SK-N-SH (cell line): ENCODE measurements around the gene ARID1A. TPM values are rescaled to one million over a fixed set of nuclear protein-coding genes. Genes with fewer than 3 reads are reported as not detected.

ENCODE experiments used
- CTCF ChIA-PET: fragments of 300-600, 350-600 bp; formaldehyde crosslinking; extraction: SDS; loops from one replicate; lab custom pipeline; 2021; lab: Yijun Ruan, JAX
- POLR2A ChIA-PET: fragments of 350-600 bp; sonication (Branson Sonifier 250); formaldehyde crosslinking; extraction: SDS; loops from one replicate; lab custom pipeline; 2020; ENCODE audit warnings: antibody characterized with exemption, inconsistent platforms; lab: Yijun Ruan, JAX
- DNase-seq: peaks from one replicate; pipeline ENCODE4 v3.0.0; 2012
- H2AFZ ChIP-seq: fragments of 200-600 bp; sonication (generic); 2 replicates; pipeline ENCODE4 v1.8.1; 2016; ENCODE audit warnings: antibody characterized with exemption, mild to moderate bottlenecking, low read depth
- H3F3A ChIP-seq: fragments of 200-600 bp; sonication (generic); replicated peaks from 2 replicates; pipeline ENCODE3; 2016; ENCODE audit warnings: antibody characterized with exemption, mild to moderate bottlenecking; ENCODE audit not compliant: insufficient read depth
- H3K27ac ChIP-seq, 2 experiments: fragments of 200-500 bp in 1 of 2; fragments of 200-600 bp in 1 of 2; sonication (Bioruptor generic) in 1 of 2; sonication (generic), shearing (Covaris generic) in 1 of 2; 2 replicates each; pipeline versions ENCODE4 v1.5.1 to v1.6.1; 2014 to 2016; ENCODE audit warnings: low read depth in 2 of 2, inconsistent platforms in 1 of 2, low read length in 1 of 2, mild to moderate bottlenecking in 1 of 2, mixed read lengths in 1 of 2
- H3K27me3 ChIP-seq: fragments of 200-600 bp; sonication (generic), shearing (Covaris generic); 2 replicates; pipeline ENCODE4 v1.6.1; 2016; ENCODE audit warnings: mixed run types; ENCODE audit not compliant: insufficient read depth
- H3K36me3 ChIP-seq, 2 experiments: fragments of 200-500 bp in 1 of 2; fragments of 200-600 bp in 1 of 2; sonication (Bioruptor generic) in 1 of 2; sonication (generic) in 1 of 2; replicated peaks in 1 of 2; 2 replicates each; pipeline versions ENCODE3 to v1.5.1; 2014 to 2016; ENCODE audit warnings: low read length in 1 of 2, mild to moderate bottlenecking in 1 of 2; ENCODE audit not compliant: insufficient read depth in 2 of 2, control insufficient read depth in 1 of 2
- H3K4me1 ChIP-seq, 2 experiments: fragments of 200-500 bp in 1 of 2; fragments of 200-600 bp in 1 of 2; sonication (Bioruptor generic) in 1 of 2; sonication (generic), shearing (Covaris generic) in 1 of 2; 2 replicates each; pipeline versions ENCODE4 v1.5.1 to v1.6.1; 2014 to 2016; ENCODE audit warnings: low read depth in 1 of 2, low read length in 1 of 2, mixed run types in 1 of 2; ENCODE audit not compliant: insufficient read depth in 2 of 2, control insufficient read depth in 1 of 2
- H3K4me2 ChIP-seq: fragments of 200-600 bp; sonication (generic), shearing (Covaris generic); 2 replicates; pipeline ENCODE4 v1.6.1; 2017; ENCODE audit warnings: mixed run types
- H3K4me3 ChIP-seq, 2 experiments: fragments of 200-500 bp in 1 of 2; fragments of 200-600 bp in 1 of 2; sonication (Bioruptor generic) in 1 of 2; sonication (generic), shearing (Covaris generic) in 1 of 2; 2 replicates each; pipeline versions ENCODE4 v1.5.1 to v1.8.1; 2014 to 2016; ENCODE audit warnings: low read depth in 2 of 2, inconsistent platforms in 1 of 2, low read length in 1 of 2, mild to moderate bottlenecking in 1 of 2, mixed read lengths in 1 of 2, moderate library complexity in 1 of 2
- H3K79me2 ChIP-seq: fragments of 200-600 bp; sonication (generic); 2 replicates; pipeline ENCODE4 v1.8.1; 2017; ENCODE audit warnings: mild to moderate bottlenecking; ENCODE audit not compliant: insufficient read depth
- H3K9ac ChIP-seq: fragments of 200-600 bp; sonication (generic); 2 replicates; pipeline ENCODE4 v1.6.1; 2017; ENCODE audit warnings: mixed run types
- H3K9me2 ChIP-seq: fragments of 200-600 bp; sonication (generic); 2 replicates; pipeline ENCODE4 v1.6.1; 2017; ENCODE audit warnings: mixed run types
- H3K9me3 ChIP-seq: fragments of 200-600 bp; sonication (generic); 2 replicates; pipeline ENCODE4 v1.6.1; 2017; ENCODE audit warnings: mixed run types, mild to moderate bottlenecking, moderate library complexity
- H4K20me1 ChIP-seq: fragments of 200-600 bp; sonication (generic); 2 replicates; pipeline ENCODE4 v1.6.1; 2017; ENCODE audit warnings: mild to moderate bottlenecking, mixed run types; ENCODE audit not compliant: insufficient read depth
- CHD2 ChIP-seq: fragments of 150-350 bp; IDR thresholded peaks from 2 replicates; pipeline ENCODE4 v1.6.1; 2018; ENCODE audit warnings: low read length; ENCODE audit not compliant: partially characterized antibody
- ELF1 ChIP-seq: IDR thresholded peaks from 2 replicates; pipeline ENCODE4 v1.4.0; 2012
- EP300 ChIP-seq, 2 experiments: IDR thresholded peaks; 2 replicates each; pipeline versions ENCODE4 v1.4.0 to v1.6.1; 2012; ENCODE audit warnings: borderline replicate concordance in 1 of 2, low read depth in 1 of 2, low read length in 1 of 2
- FOSL2 ChIP-seq: IDR thresholded peaks from 2 replicates; pipeline ENCODE4 v1.4.0; 2012; ENCODE audit warnings: low read depth, mild to moderate bottlenecking, moderate library complexity, borderline replicate concordance
- MXI1 ChIP-seq: IDR thresholded peaks from 2 replicates; pipeline ENCODE4 v1.6.1; 2012; ENCODE audit warnings: mild to moderate bottlenecking, low read depth, low read length, improper control_type of control experiment
- RXRA ChIP-seq: IDR thresholded peaks from 2 replicates; pipeline ENCODE4 v1.4.0; 2012; ENCODE audit warnings: low read depth, mild to moderate bottlenecking, borderline replicate concordance
- SIN3A ChIP-seq: IDR thresholded peaks from 2 replicates; pipeline ENCODE4 v1.6.1; 2012; ENCODE audit warnings: low read depth, mild to moderate bottlenecking, low read length, moderate library complexity, borderline replicate concordance
- WGBS: methylation state at CpG from one replicate; pipeline ENCODE4 v1.1.6; 2017; ENCODE audit warnings: low lambda C conversion rate; 5-methylcytosine and 5-hydroxymethylcytosine counted together
- polyA plus RNA-seq, 3 experiments: library from polyadenylated mRNA; depleted of rRNA; stranded (reverse); fragments of >200 nt; gene quantifications; 2 replicates each; pipeline ENCODE4 v1.2.3, GENCODE V29; 2012
- TF ChIP-seq, protein P1 (sequence below): fragments of 150-350 bp; IDR thresholded peaks from 2 replicates; pipeline ENCODE4 v1.6.1; 2016; ENCODE audit warnings: mild to moderate bottlenecking, low read depth, low read length
- TF ChIP-seq, protein P2 (sequence below): IDR thresholded peaks from 2 replicates; pipeline ENCODE4 v1.6.1; 2012; ENCODE audit warnings: mild to moderate bottlenecking, low read depth, low read length, moderate library complexity
- TF ChIP-seq, protein P3 (sequence below): IDR thresholded peaks from 2 replicates; pipeline ENCODE4 v1.4.0; 2012; ENCODE audit warnings: low read depth

ARID1A gene
- polyA plus RNA-seq, 1 of the 3 experiments (the other 2 are of a cell fraction), result 26.5 TPM

DNA sequence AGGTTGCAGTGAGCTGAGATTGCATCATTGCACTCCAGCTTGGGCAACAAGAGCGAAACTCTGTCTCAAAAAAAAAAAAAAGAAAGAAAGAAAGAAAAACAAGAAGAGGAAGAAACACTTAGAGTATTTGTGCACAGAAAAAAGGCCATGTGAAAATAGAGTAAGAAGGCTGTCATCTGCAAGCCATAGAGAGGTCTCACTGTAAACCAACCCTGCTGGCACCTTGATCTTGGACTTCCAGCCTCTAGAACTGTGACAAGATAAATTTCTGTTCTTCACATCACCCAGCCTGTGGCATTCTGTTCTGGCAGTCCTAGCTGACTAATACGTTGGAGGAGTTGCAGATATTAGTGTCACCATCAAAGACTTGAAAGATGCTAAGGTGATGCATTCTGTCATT is 118.6 kb downstream of the ARID1A start:
- H3K9me3 ChIP-seq, result no peaks in the 10 kb centered on the region
- TF ChIP-seq ELF1 (no peak), RXRA (no peak), FOSL2 (no peak)
- TF ChIP-seq, all 33 proteins: peak for 0
- Histone ChIP-seq H2AFZ (no peak overlapping the region), H3F3A (no peaks in the 10 kb centered on the region), H3K36me3 (no peaks in the 10 kb centered on the region), H3K79me2 (no peaks in the 10 kb centered on the region), H4K20me1 (no peaks in the 10 kb centered on the region), H3K4me2 (no peak overlapping the region), H3K9ac (no peak overlapping the region), H3K4me3 (no peak overlapping the region), H3K9me2 (no peaks in the 10 kb centered on the region), H3K4me1 (no peaks in the 10 kb centered on the region), H3K27me3 (no peaks in the 10 kb centered on the region), H3K27ac (no peak overlapping the region)
- ChIA-PET CTCF (interaction anchor here (1.0 kb wide), 1 partner anchor 212 kb away, joined by 3 read pairs; no protein-coding TSS in a partner anchor), POLR2A (no interaction called here)
- WGBS, result 77% methylated on average over 2 of the region's 2 CpGs
- DNase-seq, result no peak

DNA sequence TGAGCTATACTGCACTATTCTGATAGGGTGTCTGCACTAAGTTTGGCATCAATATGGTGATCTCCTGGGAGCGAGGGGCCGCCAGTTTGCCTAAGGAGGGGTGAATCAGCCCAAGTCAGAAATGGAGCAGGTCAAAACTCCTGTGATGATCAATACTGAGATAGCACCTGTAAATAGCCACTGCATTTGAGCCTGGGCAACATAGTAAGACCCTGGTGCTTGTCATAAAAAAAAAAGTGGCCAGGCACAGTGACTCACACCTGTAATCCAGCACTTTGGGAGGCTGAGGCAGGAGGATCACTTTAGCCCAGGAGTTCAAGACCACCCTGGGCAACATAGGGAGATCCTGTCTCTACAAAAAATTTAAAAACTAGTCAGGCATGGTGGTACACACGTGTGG is 119.1 kb downstream of the ARID1A start:
- CTCF ChIA-PET, result interaction anchor here (1.0 to 1.3 kb wide), 3 partner anchors 44 to 213 kb away, joined by 3 to 4 read pairs (median 3); no protein-coding TSS in a partner anchor
- no peak overlapping the region for H2AFZ ChIP-seq
- H3K9me3 ChIP-seq, result no peaks in the 10 kb centered on the region
- TF ChIP-seq CHD2 (no peak), EP300 (IDR thresholded peaks at IDR 0.05; ENCODE audit: borderline replicate concordance in 1 of 2, low read depth in 1 of 2, low read length in 1 of 2) (no peak), MXI1 (no peak), SIN3A (no peak)
- TF ChIP-seq, protein P1, sequence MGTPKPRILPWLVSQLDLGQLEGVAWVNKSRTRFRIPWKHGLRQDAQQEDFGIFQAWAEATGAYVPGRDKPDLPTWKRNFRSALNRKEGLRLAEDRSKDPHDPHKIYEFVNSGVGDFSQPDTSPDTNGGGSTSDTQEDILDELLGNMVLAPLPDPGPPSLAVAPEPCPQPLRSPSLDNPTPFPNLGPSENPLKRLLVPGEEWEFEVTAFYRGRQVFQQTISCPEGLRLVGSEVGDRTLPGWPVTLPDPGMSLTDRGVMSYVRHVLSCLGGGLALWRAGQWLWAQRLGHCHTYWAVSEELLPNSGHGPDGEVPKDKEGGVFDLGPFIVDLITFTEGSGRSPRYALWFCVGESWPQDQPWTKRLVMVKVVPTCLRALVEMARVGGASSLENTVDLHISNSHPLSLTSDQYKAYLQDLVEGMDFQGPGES, result no peak
- TF ChIP-seq, protein P2, sequence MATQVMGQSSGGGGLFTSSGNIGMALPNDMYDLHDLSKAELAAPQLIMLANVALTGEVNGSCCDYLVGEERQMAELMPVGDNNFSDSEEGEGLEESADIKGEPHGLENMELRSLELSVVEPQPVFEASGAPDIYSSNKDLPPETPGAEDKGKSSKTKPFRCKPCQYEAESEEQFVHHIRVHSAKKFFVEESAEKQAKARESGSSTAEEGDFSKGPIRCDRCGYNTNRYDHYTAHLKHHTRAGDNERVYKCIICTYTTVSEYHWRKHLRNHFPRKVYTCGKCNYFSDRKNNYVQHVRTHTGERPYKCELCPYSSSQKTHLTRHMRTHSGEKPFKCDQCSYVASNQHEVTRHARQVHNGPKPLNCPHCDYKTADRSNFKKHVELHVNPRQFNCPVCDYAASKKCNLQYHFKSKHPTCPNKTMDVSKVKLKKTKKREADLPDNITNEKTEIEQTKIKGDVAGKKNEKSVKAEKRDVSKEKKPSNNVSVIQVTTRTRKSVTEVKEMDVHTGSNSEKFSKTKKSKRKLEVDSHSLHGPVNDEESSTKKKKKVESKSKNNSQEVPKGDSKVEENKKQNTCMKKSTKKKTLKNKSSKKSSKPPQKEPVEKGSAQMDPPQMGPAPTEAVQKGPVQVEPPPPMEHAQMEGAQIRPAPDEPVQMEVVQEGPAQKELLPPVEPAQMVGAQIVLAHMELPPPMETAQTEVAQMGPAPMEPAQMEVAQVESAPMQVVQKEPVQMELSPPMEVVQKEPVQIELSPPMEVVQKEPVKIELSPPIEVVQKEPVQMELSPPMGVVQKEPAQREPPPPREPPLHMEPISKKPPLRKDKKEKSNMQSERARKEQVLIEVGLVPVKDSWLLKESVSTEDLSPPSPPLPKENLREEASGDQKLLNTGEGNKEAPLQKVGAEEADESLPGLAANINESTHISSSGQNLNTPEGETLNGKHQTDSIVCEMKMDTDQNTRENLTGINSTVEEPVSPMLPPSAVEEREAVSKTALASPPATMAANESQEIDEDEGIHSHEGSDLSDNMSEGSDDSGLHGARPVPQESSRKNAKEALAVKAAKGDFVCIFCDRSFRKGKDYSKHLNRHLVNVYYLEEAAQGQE, result no peak
- TF ChIP-seq, protein P3, sequence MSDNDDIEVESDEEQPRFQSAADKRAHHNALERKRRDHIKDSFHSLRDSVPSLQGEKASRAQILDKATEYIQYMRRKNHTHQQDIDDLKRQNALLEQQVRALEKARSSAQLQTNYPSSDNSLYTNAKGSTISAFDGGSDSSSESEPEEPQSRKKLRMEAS, result no peak
- H3K4me1 ChIP-seq, result no peaks in the 10 kb centered on the region
- H3K27ac ChIP-seq, result no peak overlapping the region
- H3K9ac ChIP-seq, result no peak overlapping the region
- POLR2A ChIA-PET, result no interaction called here
- no peaks in the 10 kb centered on the region for H3K36me3 ChIP-seq
- H4K20me1 ChIP-seq, result no peaks in the 10 kb centered on the region
- 73% methylated on average over 3 of the region's 3 CpGs for WGBS
- no peaks in the 10 kb centered on the region for H3F3A ChIP-seq
- no peaks in the 10 kb centered on the region for H3K9me2 ChIP-seq
- no peak overlapping the region for H3K4me2 ChIP-seq
- no peak overlapping the region for H3K4me3 ChIP-seq
- DNase-seq, result no peak
- H3K79me2 ChIP-seq, result no peaks in the 10 kb centered on the region
- H3K27me3 ChIP-seq, result no peaks in the 10 kb centered on the region
